Ishikawa (cell line): ENCODE results near the gene CRNKL1.

Experiments used
- CEBPB ChIP-seq: IDR thresholded peaks from 2 replicates; pipeline ENCODE4 v1.6.1; 2012
- EP300 ChIP-seq: IDR thresholded peaks from 2 replicates; pipeline ENCODE4 v1.6.1; 2012; ENCODE audit warnings: borderline replicate concordance
- FOXM1 ChIP-seq: IDR thresholded peaks from 2 replicates; pipeline ENCODE4 v1.6.1; 2012; ENCODE audit warnings: low read depth, borderline replicate concordance
- RAD21 ChIP-seq: IDR thresholded peaks from 2 replicates; pipeline ENCODE4 v1.6.1; 2012; ENCODE audit warnings: low read depth
- TAF1 ChIP-seq: IDR thresholded peaks from 2 replicates; pipeline ENCODE4 v1.6.1; 2012; ENCODE audit warnings: low read depth, mild to moderate bottlenecking
- TEAD4 ChIP-seq: IDR thresholded peaks from 2 replicates; pipeline ENCODE4 v1.6.1; 2012
- ZBTB7A ChIP-seq: IDR thresholded peaks from 2 replicates; pipeline ENCODE4 v1.6.1; 2012; ENCODE audit warnings: low read depth
- TF ChIP-seq, protein P1 (sequence below): IDR thresholded peaks from 2 replicates; pipeline ENCODE4 v1.6.1; 2012
- TF ChIP-seq, protein P2 (sequence below): IDR thresholded peaks from 2 replicates; pipeline ENCODE4 v1.6.1; 2012; ENCODE audit warnings: low read depth, mild to moderate bottlenecking
- TF ChIP-seq, protein P3 (sequence below): IDR thresholded peaks from 2 replicates; pipeline ENCODE4 v1.6.1; 2012

GRCh38 chr20:20079102-20079784, 27.0 kb upstream of the CRNKL1 start:
- TF ChIP-seq TAF1 (no peak), ZBTB7A (no peak), TEAD4 (no peak), CEBPB (no peak), EP300 (no peak), RAD21 (no peak), FOXM1 (no peak)
- TF ChIP-seq, protein P1, sequence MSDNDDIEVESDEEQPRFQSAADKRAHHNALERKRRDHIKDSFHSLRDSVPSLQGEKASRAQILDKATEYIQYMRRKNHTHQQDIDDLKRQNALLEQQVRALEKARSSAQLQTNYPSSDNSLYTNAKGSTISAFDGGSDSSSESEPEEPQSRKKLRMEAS, result no peak
- TF ChIP-seq, protein P2, sequence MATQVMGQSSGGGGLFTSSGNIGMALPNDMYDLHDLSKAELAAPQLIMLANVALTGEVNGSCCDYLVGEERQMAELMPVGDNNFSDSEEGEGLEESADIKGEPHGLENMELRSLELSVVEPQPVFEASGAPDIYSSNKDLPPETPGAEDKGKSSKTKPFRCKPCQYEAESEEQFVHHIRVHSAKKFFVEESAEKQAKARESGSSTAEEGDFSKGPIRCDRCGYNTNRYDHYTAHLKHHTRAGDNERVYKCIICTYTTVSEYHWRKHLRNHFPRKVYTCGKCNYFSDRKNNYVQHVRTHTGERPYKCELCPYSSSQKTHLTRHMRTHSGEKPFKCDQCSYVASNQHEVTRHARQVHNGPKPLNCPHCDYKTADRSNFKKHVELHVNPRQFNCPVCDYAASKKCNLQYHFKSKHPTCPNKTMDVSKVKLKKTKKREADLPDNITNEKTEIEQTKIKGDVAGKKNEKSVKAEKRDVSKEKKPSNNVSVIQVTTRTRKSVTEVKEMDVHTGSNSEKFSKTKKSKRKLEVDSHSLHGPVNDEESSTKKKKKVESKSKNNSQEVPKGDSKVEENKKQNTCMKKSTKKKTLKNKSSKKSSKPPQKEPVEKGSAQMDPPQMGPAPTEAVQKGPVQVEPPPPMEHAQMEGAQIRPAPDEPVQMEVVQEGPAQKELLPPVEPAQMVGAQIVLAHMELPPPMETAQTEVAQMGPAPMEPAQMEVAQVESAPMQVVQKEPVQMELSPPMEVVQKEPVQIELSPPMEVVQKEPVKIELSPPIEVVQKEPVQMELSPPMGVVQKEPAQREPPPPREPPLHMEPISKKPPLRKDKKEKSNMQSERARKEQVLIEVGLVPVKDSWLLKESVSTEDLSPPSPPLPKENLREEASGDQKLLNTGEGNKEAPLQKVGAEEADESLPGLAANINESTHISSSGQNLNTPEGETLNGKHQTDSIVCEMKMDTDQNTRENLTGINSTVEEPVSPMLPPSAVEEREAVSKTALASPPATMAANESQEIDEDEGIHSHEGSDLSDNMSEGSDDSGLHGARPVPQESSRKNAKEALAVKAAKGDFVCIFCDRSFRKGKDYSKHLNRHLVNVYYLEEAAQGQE, result no peak
- TF ChIP-seq, protein P3, sequence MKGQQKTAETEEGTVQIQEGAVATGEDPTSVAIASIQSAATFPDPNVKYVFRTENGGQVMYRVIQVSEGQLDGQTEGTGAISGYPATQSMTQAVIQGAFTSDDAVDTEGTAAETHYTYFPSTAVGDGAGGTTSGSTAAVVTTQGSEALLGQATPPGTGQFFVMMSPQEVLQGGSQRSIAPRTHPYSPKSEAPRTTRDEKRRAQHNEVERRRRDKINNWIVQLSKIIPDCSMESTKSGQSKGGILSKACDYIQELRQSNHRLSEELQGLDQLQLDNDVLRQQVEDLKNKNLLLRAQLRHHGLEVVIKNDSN, result no peak
